SJCRH30 (cell line): ENCODE results near the gene ARL4D. TPM values are rescaled to one million over a fixed set of nuclear protein-coding genes. Genes with fewer than 3 reads are reported as not detected.

Source experiments
- DNase-seq, 2 experiments: peaks; one replicate each; pipeline ENCODE4 v3.0.0-alpha.2; 2015 to 2020
- H3K27ac ChIP-seq: fragments of 250-450 bp; sonication (Bioruptor Pico); 2 replicates; pipeline ENCODE4 v1.5.1; 2020; ENCODE audit warnings: mild to moderate bottlenecking, moderate library complexity
- H3K27me3 ChIP-seq: fragments of 250-450 bp; sonication (Bioruptor Pico); 2 replicates; pipeline ENCODE4 v1.5.1; 2020; ENCODE audit warnings: mild to moderate bottlenecking, moderate library complexity
- H3K36me3 ChIP-seq: fragments of 250-450 bp; sonication (Bioruptor Pico); 2 replicates; pipeline ENCODE4 v1.5.1; 2020; ENCODE audit warnings: mild to moderate bottlenecking, moderate library complexity
- H3K4me1 ChIP-seq: fragments of 250-450 bp; sonication (Bioruptor Pico); 2 replicates; pipeline ENCODE4 v1.5.1; 2020; ENCODE audit warnings: mild to moderate bottlenecking, moderate library complexity
- H3K4me3 ChIP-seq: fragments of 250-450 bp; sonication (Bioruptor Pico); 2 replicates; pipeline ENCODE4 v1.5.1; 2020; ENCODE audit warnings: mild to moderate bottlenecking, moderate library complexity
- H3K9me3 ChIP-seq: fragments of 250-450 bp; sonication (Bioruptor Pico); replicated peaks from 2 replicates; pipeline ENCODE4 v1.5.1; 2020; ENCODE audit warnings: mild to moderate bottlenecking, moderate library complexity
- total RNA-seq: library from RNA; depleted of rRNA; stranded (reverse); fragments of >200 nt; shearing (Covaris generic); gene quantifications from 2 replicates; pipeline ENCODE4 v1.2.3, GENCODE V29; 2014

Gene ARL4D
- total RNA-seq, 1 experiment from 2014 or later, result 5.3 TPM

GRCh38 chr17:43399839-43400328 is 1.1 kb downstream of the ARL4D start:
- no peaks in the 10 kb centered on the region for H3K4me1 ChIP-seq
- H3K36me3 ChIP-seq, result no peaks in the 10 kb centered on the region
- no peaks in the 10 kb centered on the region for H3K27me3 ChIP-seq
- no peak overlapping the region for H3K4me3 ChIP-seq
- H3K9me3 ChIP-seq, result no peaks in the 10 kb centered on the region
- H3K27ac ChIP-seq, result no peak overlapping the region
- no peak for DNase-seq

- no peak for DNase-seq
- no peak overlapping the region for H3K4me3 ChIP-seq
- no peak overlapping the region for H3K27ac ChIP-seq
Observed at GRCh38 chr17:43400943-43401717, 2.3 kb downstream of the ARL4D start.

GRCh38 chr17:43402078-43402477 is 3.3 kb downstream of the ARL4D start:
- Histone ChIP-seq H3K27ac (no peak overlapping the region), H3K4me3 (no peak overlapping the region), H3K4me1 (no peaks in the 10 kb centered on the region), H3K9me3 (no peaks in the 10 kb centered on the region), H3K36me3 (no peaks in the 10 kb centered on the region), H3K27me3 (no peaks in the 10 kb centered on the region)
- no peak for DNase-seq

More at GRCh38 chr17:43400943-43401717, 2.3 kb downstream of the ARL4D start:
- H3K36me3 ChIP-seq, result no peaks in the 10 kb centered on the region
- no peaks in the 10 kb centered on the region for H3K4me1 ChIP-seq
- no peaks in the 10 kb centered on the region for H3K27me3 ChIP-seq
- H3K9me3 ChIP-seq, result no peaks in the 10 kb centered on the region

- Histone ChIP-seq H3K4me3 (no peak overlapping the region), H3K27ac (no peak overlapping the region), H3K36me3 (no peaks in the 10 kb centered on the region), H3K9me3 (no peaks in the 10 kb centered on the region), H3K4me1 (no peaks in the 10 kb centered on the region), H3K27me3 (no peaks in the 10 kb centered on the region)
- no peak for DNase-seq
Observed at GRCh38 chr17:43402567-43402966, 3.8 kb downstream of the ARL4D start.

GRCh38 chr17:43403846-43404245 is 5.1 kb downstream of the ARL4D start:
- no peak overlapping the region for H3K27ac ChIP-seq
- 0 out of 2 replicates have a peak, but pooled peaks cover 4% of the 10 kb centered on the region for H3K27me3 ChIP-seq
- H3K4me3 ChIP-seq, result no peak overlapping the region
- DNase-seq, result no peak
- H3K4me1 ChIP-seq, result no peaks in the 10 kb centered on the region
- H3K36me3 ChIP-seq, result no peaks in the 10 kb centered on the region
- H3K9me3 ChIP-seq, result no peaks in the 10 kb centered on the region

GRCh38 chr17:43405861-43406260 is 7.1 kb downstream of the ARL4D start:
- H3K27me3 ChIP-seq, result 0 out of 2 replicates have a peak, but pooled peaks cover 4% of the 10 kb centered on the region
- DNase-seq, result no peak
- no peaks in the 10 kb centered on the region for H3K36me3 ChIP-seq
- H3K4me1 ChIP-seq, result no peaks in the 10 kb centered on the region
- H3K27ac ChIP-seq, result no peak overlapping the region
- H3K9me3 ChIP-seq, result no peaks in the 10 kb centered on the region
- H3K4me3 ChIP-seq, result no peak overlapping the region

- H3K27ac ChIP-seq, result no peak overlapping the region
- no peaks in the 10 kb centered on the region for H3K9me3 ChIP-seq
- H3K4me1 ChIP-seq, result no peaks in the 10 kb centered on the region
- no peak for DNase-seq
- 0 out of 2 replicates have a peak, but pooled peaks cover 4% of the 10 kb centered on the region for H3K27me3 ChIP-seq
- no peaks in the 10 kb centered on the region for H3K36me3 ChIP-seq
- no peak overlapping the region for H3K4me3 ChIP-seq
Observed at GRCh38 chr17:43406676-43407645, 8.2 kb downstream of the ARL4D start.

- no peak for DNase-seq
- H3K36me3 ChIP-seq, result no peaks in the 10 kb centered on the region
- H3K27me3 ChIP-seq, result 0 out of 2 replicates have a peak, but pooled peaks cover 4% of the 10 kb centered on the region
- no peaks in the 10 kb centered on the region for H3K4me1 ChIP-seq
- H3K4me3 ChIP-seq, result no peak overlapping the region
- no peak overlapping the region for H3K27ac ChIP-seq
- no peaks in the 10 kb centered on the region for H3K9me3 ChIP-seq
Observed at GRCh38 chr17:43409131-43409530, 10.3 kb downstream of the ARL4D start.

- Histone ChIP-seq H3K9me3 (no peaks in the 10 kb centered on the region), H3K27me3 (0 out of 2 replicates have a peak, but pooled peaks cover 4% of the 10 kb centered on the region)
- DNase-seq, result no peak
Observed at GRCh38 chr17:43410557-43411368, 12.0 kb downstream of the ARL4D start.

GRCh38 chr17:43411369-43411677 is 12.5 kb downstream of the ARL4D start:
- H3K36me3 ChIP-seq, result no peaks in the 10 kb centered on the region
- DNase-seq, result no peak
- no peaks in the 10 kb centered on the region for H3K9me3 ChIP-seq
- H3K4me1 ChIP-seq, result no peaks in the 10 kb centered on the region
- H3K4me3 ChIP-seq, result no peak overlapping the region
- 0 out of 2 replicates have a peak, but pooled peaks cover 4% of the 10 kb centered on the region for H3K27me3 ChIP-seq
- H3K27ac ChIP-seq, result no peak overlapping the region

More at GRCh38 chr17:43410557-43411368, 12.0 kb downstream of the ARL4D start:
- Histone ChIP-seq H3K27ac (no peak overlapping the region), H3K4me1 (no peaks in the 10 kb centered on the region), H3K4me3 (no peak overlapping the region), H3K36me3 (no peaks in the 10 kb centered on the region)

GRCh38 chr17:43411749-43412148 is 13.0 kb downstream of the ARL4D start:
- Histone ChIP-seq H3K27me3 (0 out of 2 replicates have a peak, but pooled peaks cover 4% of the 10 kb centered on the region), H3K4me1 (no peaks in the 10 kb centered on the region), H3K9me3 (no peaks in the 10 kb centered on the region), H3K4me3 (no peak overlapping the region), H3K27ac (no peak overlapping the region), H3K36me3 (no peaks in the 10 kb centered on the region)
- DNase-seq, result no peak

- Histone ChIP-seq H3K4me3 (no peak overlapping the region), H3K27me3 (0 out of 2 replicates have a peak, but pooled peaks cover 4% of the 10 kb centered on the region), H3K27ac (no peak overlapping the region), H3K9me3 (no peaks in the 10 kb centered on the region), H3K4me1 (no peaks in the 10 kb centered on the region), H3K36me3 (no peaks in the 10 kb centered on the region)
- DNase-seq, result no peak
Observed at GRCh38 chr17:43412166-43412565, 13.4 kb downstream of the ARL4D start.

- Histone ChIP-seq H3K36me3 (no peaks in the 10 kb centered on the region), H3K27me3 (no peaks in the 10 kb centered on the region), H3K4me3 (no peak overlapping the region), H3K27ac (no peak overlapping the region), H3K9me3 (no peaks in the 10 kb centered on the region), H3K4me1 (no peaks in the 10 kb centered on the region)
- DNase-seq, result no peak
Observed at GRCh38 chr17:43416998-43417890, 18.5 kb downstream of the ARL4D start.
